ENCODE results near the gene PTPRD. TPM values are rescaled to one million over a fixed set of nuclear protein-coding genes. Genes with fewer than 3 reads are reported as not detected.

Gene PTPRD
- total RNA-seq, 1 experiment from 2014 or later, result 69.6 TPM

- no peak for TF ChIP-seq TCF7 (CRISPR knock-in tag; IDR thresholded peaks at IDR 0.05; ENCODE audit: low read depth)
- TF ChIP-seq ATF6 (CRISPR knock-in tag; IDR thresholded peaks at IDR 0.05), result no peak
- TF ChIP-seq, protein P1, sequence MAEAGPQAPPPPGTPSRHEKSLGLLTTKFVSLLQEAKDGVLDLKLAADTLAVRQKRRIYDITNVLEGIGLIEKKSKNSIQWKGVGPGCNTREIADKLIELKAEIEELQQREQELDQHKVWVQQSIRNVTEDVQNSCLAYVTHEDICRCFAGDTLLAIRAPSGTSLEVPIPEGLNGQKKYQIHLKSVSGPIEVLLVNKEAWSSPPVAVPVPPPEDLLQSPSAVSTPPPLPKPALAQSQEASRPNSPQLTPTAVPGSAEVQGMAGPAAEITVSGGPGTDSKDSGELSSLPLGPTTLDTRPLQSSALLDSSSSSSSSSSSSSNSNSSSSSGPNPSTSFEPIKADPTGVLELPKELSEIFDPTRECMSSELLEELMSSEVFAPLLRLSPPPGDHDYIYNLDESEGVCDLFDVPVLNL (CRISPR knock-in tag; IDR thresholded peaks at IDR 0.05; ENCODE audit: borderline replicate concordance, low read depth), result no peak
These were observed 1958.9 kb downstream of the PTPRD start (continued) for GRCh38 chr9:8653855-8654254.

DNA sequence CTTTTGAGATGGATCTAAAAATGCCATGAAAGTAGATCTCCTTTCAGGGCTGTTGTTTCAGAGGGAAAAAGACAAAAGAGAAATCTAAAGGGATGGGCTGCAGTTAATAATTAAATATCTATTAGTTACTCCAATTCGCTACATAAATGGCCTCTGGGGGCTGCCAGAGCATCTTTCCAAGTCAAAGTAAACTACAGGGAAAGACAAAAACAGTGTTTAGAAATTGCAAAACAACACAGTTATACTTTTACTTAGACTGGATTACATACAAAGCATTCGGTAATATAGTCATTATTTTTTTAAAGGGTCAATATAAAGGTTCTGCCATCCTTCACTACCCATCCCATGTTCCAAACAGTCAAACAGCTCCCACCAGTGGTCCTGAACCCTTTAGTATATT, 1959.7 kb downstream of the PTPRD start:
- ATAC-seq (no peak), DNase-seq (ENCODE audit: low spot score) (no peak)
- no peaks in the 10 kb centered on the region for H3K36me3 Mint-ChIP-seq
- H3K27me3 Mint-ChIP-seq (ENCODE audit: low read depth), result no peaks in the 10 kb centered on the region
- H3K4me3 Mint-ChIP-seq, result no peak overlapping the region
- ChIA-PET CTCF (no interaction called here), POLR2A (no interaction called here)
- H3K27ac Mint-ChIP-seq, result no peak overlapping the region; the same call in 1 of the 2 replicates
- TF ChIP-seq MXD4 (CRISPR knock-in tag; IDR thresholded peaks at IDR 0.05; ENCODE audit: borderline replicate concordance), result no peak
- no peak for TF ChIP-seq CBFB (CRISPR knock-in tag; IDR thresholded peaks at IDR 0.05; ENCODE audit: low read depth)
- TF ChIP-seq ZBTB21 (CRISPR knock-in tag; IDR thresholded peaks at IDR 0.05; ENCODE audit: borderline replicate concordance), result no peak
- TF ChIP-seq ZNF219 (CRISPR knock-in tag; IDR thresholded peaks at IDR 0.05; ENCODE audit: borderline replicate concordance), result no peak
- no peak for TF ChIP-seq ZNF423 (CRISPR knock-in tag; IDR thresholded peaks at IDR 0.05)
- TF ChIP-seq ARID4B (CRISPR knock-in tag; IDR thresholded peaks at IDR 0.05; ENCODE audit: borderline replicate concordance), result no peak
- TF ChIP-seq RELA (CRISPR knock-in tag; IDR thresholded peaks at IDR 0.05; ENCODE audit: borderline replicate concordance), result no peak
- no peak for TF ChIP-seq ETV6 (CRISPR knock-in tag; IDR thresholded peaks at IDR 0.05)
- TF ChIP-seq NFATC4 (CRISPR knock-in tag; IDR thresholded peaks at IDR 0.05), result no peak
- no peak for TF ChIP-seq ESRRA (CRISPR knock-in tag; IDR thresholded peaks at IDR 0.05; ENCODE audit: borderline replicate concordance)
- TF ChIP-seq GTF2I (CRISPR knock-in tag; conservative IDR thresholded peaks at IDR 0.05), result no peak
- TF ChIP-seq, protein P1 (CRISPR knock-in tag; IDR thresholded peaks at IDR 0.05; ENCODE audit: borderline replicate concordance, low read depth), result no peak
- no peak for TF ChIP-seq MLX (CRISPR knock-in tag; IDR thresholded peaks at IDR 0.05)
- TF ChIP-seq E2F5 (CRISPR knock-in tag; IDR thresholded peaks at IDR 0.05), result no peak
- TF ChIP-seq, protein P2, sequence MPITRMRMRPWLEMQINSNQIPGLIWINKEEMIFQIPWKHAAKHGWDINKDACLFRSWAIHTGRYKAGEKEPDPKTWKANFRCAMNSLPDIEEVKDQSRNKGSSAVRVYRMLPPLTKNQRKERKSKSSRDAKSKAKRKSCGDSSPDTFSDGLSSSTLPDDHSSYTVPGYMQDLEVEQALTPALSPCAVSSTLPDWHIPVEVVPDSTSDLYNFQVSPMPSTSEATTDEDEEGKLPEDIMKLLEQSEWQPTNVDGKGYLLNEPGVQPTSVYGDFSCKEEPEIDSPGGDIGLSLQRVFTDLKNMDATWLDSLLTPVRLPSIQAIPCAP (CRISPR knock-in tag; IDR thresholded peaks at IDR 0.05), result no peak
- no peak for TF ChIP-seq NFE2L1 (CRISPR knock-in tag; IDR thresholded peaks at IDR 0.05)
- no peak for TF ChIP-seq TEAD1 (CRISPR knock-in tag; IDR thresholded peaks at IDR 0.05)
- no peaks in the 10 kb centered on the region for H3K9me3 Mint-ChIP-seq
- H3K4me1 Mint-ChIP-seq, result peaks cover 22% of the 10 kb centered on the region
